Mucosa of stomach (tissue), 1 donor: ENCODE data around the gene CRADD.

Experiments used
- H3K27me3 ChIP-seq: one replicate; pipeline ENCODE4 v1.7.0; 2013; ENCODE audit warnings: mild to moderate bottlenecking, low read length; ENCODE audit not compliant: control insufficient read depth, insufficient read depth
- H3K36me3 ChIP-seq: one replicate; pipeline ENCODE4 v1.7.0; 2013; ENCODE audit warnings: low read length; ENCODE audit not compliant: control insufficient read depth, insufficient read depth
- H3K4me1 ChIP-seq: one replicate; pipeline ENCODE4 v1.7.0; 2013; ENCODE audit warnings: mild to moderate bottlenecking, low read length; ENCODE audit not compliant: control insufficient read depth, insufficient read depth
- H3K4me3 ChIP-seq: one replicate; pipeline ENCODE4 v1.7.0; 2013; ENCODE audit warnings: low read length
- H3K9ac ChIP-seq: one replicate; pipeline ENCODE4 v1.7.0; 2013; ENCODE audit warnings: mild to moderate bottlenecking, low read length, moderate library complexity
- H3K9me3 ChIP-seq: one replicate; pipeline ENCODE4 v1.7.0; 2013; ENCODE audit warnings: mild to moderate bottlenecking, low read length, moderate library complexity; ENCODE audit not compliant: control insufficient read depth
- donor health status: Pancreatic carcinoma.

Gene CRADD

DNA sequence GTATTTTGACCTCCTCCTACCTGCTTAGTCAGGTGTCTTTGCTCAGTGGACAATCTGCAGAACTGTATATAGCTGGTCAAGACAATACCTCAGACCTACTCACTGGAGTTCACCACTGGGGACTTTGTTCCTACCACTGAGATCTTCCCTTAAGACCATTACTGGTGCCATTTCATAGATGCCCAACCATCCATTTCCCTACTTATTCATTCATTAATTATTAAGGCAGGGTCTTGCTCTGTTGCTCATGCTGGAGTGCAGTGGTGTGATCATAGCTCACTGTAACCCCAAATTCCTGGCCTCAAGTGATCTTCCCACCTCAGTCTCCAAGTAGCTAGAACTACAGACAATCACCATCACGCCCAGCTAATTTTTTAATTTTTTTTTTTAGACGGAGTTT is 22.8 kb upstream of the CRADD start:
- no peaks in the 10 kb centered on the region for H3K36me3 ChIP-seq
- no peak overlapping the region for H3K4me3 ChIP-seq
- no peaks in the 10 kb centered on the region for H3K4me1 ChIP-seq
- no peaks in the 10 kb centered on the region for H3K9me3 ChIP-seq
- H3K9ac ChIP-seq = no peak overlapping the region
- no peaks in the 10 kb centered on the region for H3K27me3 ChIP-seq

DNA sequence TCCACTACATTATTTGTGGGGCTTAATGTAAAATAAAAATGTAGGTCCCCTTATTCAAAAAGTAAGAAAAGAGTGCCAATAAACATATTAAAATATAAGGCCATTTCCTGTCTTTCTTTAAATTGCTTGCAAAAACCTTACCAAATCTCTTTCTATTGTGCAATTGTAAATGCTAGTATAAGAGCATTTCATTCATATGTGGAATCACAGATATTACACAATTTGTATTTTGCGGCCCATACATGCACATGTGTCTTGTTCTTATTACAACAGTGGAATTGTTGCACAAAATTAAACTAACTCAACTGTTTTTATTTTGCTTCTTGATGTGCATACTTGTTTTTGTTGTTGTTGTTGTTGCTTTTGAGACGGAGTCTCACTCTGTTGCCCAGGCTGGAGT is 20.1 kb upstream of the CRADD start:
- no peaks in the 10 kb centered on the region for H3K27me3 ChIP-seq
- H3K4me1 ChIP-seq = no peaks in the 10 kb centered on the region
- no peaks in the 10 kb centered on the region for H3K9me3 ChIP-seq
- no peaks in the 10 kb centered on the region for H3K36me3 ChIP-seq
- H3K9ac ChIP-seq = no peak overlapping the region
- no peak overlapping the region for H3K4me3 ChIP-seq

DNA sequence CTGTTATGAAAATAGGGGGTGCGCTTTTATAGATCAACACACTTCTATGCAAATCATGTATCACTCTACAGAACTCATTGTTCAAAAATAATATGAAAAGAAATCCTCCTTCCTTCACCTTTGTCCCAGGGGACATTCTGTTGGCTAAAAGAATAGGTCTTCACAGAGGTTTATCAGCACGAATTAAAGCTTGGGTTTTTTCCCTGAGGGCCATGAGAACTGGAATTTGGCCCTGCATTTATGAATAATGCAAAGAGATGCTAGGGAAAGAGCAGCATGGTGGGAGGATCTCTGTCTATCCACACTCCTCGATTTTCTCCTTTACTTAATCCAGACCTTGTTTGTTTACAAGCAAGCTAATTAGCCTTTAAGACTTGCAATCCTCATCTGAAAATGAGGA is 16.2 kb upstream of the CRADD start:
- no peaks in the 10 kb centered on the region for H3K27me3 ChIP-seq
- H3K4me3 ChIP-seq = no peak overlapping the region
- H3K9me3 ChIP-seq = no peaks in the 10 kb centered on the region
- no peaks in the 10 kb centered on the region for H3K4me1 ChIP-seq
- H3K9ac ChIP-seq = no peak overlapping the region
- H3K36me3 ChIP-seq = no peaks in the 10 kb centered on the region

DNA sequence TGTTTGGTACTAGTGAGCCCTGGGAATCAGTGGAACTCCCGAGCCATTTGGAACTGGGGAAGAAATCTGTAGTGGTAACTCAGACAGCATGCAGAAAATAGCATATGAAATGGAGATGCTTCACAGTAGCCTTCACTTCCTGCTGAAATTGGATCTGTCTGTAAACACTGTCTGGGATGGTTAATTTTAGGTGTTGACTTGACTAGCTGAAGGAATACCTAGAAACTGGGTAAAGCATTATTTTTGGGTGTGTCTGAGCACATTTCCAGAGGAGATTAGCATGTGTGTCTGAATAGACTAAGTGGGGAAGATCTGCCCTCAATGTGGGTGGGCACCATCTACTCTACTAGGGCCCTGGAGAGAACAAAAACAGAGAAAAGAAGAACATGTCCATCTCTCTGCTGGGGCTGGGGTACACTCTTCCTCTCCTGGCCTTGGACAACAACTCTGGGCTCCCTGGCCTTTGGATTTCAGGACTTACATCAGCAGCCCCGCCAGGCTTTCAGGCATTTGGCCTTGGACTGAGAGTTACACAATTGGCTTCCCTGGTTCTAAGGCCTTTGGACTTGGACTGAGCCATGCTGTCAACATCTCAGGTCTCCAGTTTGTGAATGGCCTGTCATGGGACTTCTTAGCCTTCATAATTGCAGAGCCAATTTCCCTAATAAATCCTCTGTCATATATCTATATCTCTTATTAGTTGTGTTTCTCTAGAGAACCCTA is 14.0 kb upstream of the CRADD start:
- Histone ChIP-seq H3K4me3 (no peak overlapping the region), H3K27me3 (no peaks in the 10 kb centered on the region), H3K9me3 (no peaks in the 10 kb centered on the region), H3K9ac (no peak overlapping the region), H3K36me3 (no peaks in the 10 kb centered on the region), H3K4me1 (no peaks in the 10 kb centered on the region)

DNA sequence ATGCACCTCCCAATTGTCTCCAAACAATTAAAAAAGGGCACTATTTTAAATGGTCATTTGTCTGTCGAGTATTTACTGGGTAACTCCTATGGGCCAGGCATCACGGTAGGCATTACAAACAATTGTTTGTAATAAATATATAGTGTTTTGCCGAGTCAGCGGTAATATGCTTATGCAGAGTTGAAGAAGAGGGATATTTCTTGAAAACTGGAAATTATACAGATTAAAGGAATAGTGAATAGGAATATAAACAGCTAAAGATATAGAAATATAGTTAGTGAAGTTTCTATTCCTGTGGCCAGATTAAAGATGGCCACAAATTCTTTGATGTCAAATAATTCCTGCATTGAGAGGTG is 13.5 kb upstream of the CRADD start:
- H3K27me3 ChIP-seq = no peaks in the 10 kb centered on the region
- no peak overlapping the region for H3K4me3 ChIP-seq
- no peak overlapping the region for H3K9ac ChIP-seq
- no peaks in the 10 kb centered on the region for H3K36me3 ChIP-seq
- no peaks in the 10 kb centered on the region for H3K9me3 ChIP-seq
- H3K4me1 ChIP-seq = no peaks in the 10 kb centered on the region

DNA sequence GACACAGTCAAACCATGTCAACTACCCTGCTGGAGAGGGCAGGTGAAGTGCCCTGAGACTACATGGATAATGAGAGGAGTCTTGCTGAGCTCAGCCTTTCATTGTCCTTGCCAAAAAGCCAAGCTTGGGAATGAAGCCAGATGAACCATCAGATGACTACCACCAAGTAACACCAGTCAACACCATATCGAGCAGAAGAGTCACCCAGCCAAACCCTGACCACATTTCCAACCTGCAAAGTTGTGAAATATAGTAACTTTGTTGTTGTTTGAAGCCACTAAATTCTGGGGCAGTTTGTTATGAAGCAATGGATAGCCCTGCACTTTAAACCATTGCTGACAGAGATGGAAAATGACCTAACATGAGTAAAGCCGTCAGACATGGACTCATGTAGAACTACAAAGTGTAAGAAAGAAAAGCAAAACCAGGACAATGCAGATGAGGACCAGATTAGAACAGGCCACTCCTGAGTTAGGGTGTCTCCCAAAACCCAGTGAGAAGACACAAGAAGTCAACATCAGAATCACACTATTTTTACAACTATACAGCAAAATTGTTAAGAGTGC is 12.5 kb upstream of the CRADD start:
- Histone ChIP-seq H3K4me1 (no peaks in the 10 kb centered on the region), H3K36me3 (no peaks in the 10 kb centered on the region), H3K9ac (no peak overlapping the region), H3K27me3 (no peaks in the 10 kb centered on the region), H3K9me3 (no peaks in the 10 kb centered on the region), H3K4me3 (no peak overlapping the region)

DNA sequence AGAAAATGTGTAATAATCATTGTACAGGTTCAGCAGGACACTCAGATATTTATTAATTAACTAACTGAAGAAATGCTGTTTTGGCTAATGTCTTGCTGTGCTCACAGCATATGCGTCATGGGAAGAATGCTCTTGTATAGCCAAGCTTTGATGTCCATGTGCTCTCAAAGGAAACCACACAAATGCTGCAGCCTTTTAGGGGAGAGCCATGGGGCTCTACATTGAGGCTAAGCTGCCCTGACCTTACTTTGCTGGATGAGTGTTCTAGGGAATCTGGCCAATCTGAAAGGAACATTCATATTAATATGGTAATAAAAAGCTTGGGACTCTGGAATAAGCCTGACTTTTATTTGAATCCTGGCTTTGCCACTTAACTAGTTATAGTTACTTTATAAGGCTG is 9.5 kb upstream of the CRADD start:
- H3K36me3 ChIP-seq = no peaks in the 10 kb centered on the region
- no peak overlapping the region for H3K9ac ChIP-seq
- H3K4me1 ChIP-seq = no peaks in the 10 kb centered on the region
- no peaks in the 10 kb centered on the region for H3K9me3 ChIP-seq
- no peaks in the 10 kb centered on the region for H3K27me3 ChIP-seq
- H3K4me3 ChIP-seq = no peak overlapping the region

DNA sequence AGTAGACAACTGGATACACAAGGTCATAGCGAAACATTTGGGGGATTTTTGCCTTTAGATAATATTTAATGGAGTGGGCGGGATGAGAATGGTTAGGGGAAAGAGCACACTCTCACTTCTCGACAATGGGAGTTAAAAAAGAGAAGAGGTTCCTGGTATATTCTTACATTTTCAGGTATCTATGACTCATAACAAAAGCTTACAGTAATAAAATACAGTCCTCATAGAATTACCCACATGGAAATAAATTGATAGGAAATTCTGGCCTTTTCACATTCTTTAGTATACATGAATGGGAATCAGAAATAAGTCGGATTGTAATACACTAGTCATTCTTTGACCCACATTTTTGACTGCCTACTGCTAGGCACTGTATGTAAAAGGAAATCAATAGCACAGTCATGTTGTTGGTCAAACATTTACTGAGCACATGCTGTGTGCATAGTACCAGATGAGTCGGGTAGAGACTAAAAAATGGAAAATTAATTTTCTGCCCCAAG is 8.2 kb upstream of the CRADD start:
- H3K36me3 ChIP-seq = no peaks in the 10 kb centered on the region
- no peak overlapping the region for H3K4me3 ChIP-seq
- H3K27me3 ChIP-seq = no peaks in the 10 kb centered on the region
- no peaks in the 10 kb centered on the region for H3K9me3 ChIP-seq
- no peak overlapping the region for H3K9ac ChIP-seq
- H3K4me1 ChIP-seq = no peaks in the 10 kb centered on the region

DNA sequence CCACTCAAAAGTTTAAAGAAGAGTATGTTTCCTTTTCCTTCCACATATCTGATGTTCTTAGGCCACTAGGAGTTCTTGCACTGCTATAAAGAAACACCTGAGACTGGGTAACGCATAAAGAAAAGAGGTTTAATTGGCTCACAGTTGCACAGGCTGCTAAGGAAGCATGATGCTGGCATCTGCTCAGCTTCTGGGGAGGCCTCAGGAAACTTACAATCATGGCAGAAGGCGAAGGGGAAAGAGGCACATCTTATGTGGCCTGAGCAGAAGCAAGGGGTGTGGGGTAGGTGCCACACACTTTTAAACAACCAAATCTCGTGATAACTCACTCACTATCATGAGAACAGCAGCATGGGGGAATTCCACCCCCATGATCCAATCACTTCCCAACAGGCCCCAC is 7.7 kb upstream of the CRADD start:
- no peaks in the 10 kb centered on the region for H3K36me3 ChIP-seq
- no peaks in the 10 kb centered on the region for H3K27me3 ChIP-seq
- H3K9ac ChIP-seq = no peak overlapping the region
- no peaks in the 10 kb centered on the region for H3K9me3 ChIP-seq
- H3K4me3 ChIP-seq = no peak overlapping the region
- H3K4me1 ChIP-seq = no peaks in the 10 kb centered on the region

DNA sequence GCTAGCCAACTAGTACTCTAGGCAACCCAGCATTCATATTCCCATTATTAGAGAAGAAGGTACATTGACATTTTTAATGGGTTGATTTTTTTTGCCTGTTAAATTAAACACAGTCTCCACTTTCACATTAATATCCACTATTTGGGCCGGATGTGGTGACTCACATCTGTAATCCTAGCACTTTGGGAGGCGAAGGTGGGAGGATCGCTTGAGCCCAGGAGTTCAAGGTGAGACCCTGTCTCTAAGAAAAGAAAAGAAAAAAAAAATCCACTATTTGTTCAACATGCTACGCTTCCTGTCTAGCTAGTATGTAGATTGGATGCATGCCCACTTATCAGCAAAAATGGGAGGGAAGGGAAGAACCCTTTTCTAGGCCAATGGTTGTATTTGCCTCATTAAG is 7.1 kb upstream of the CRADD start:
- Histone ChIP-seq H3K27me3 (no peaks in the 10 kb centered on the region), H3K9me3 (no peaks in the 10 kb centered on the region), H3K9ac (no peak overlapping the region), H3K4me3 (no peak overlapping the region), H3K4me1 (no peaks in the 10 kb centered on the region), H3K36me3 (no peaks in the 10 kb centered on the region)

DNA sequence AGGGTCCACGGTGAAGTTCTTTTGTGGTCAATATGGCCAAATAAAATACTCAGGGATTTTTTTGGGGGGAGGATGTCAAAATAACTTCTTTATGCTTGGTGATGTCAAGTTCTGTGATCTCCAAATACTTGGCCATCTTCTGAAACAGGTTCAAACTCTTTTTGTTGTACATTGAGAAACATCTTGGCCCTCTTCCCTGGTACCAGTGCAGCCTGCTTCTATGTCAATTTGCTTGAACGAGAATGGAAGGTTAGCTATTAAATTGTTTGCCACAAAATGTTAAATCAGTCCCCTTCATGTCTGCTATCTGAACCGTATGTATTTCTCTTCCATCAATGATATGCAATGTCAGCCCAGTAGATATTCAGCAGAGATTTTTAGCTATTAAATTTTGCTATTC is 6.1 kb upstream of the CRADD start:
- Histone ChIP-seq H3K9ac (no peak overlapping the region), H3K9me3 (no peaks in the 10 kb centered on the region), H3K36me3 (no peaks in the 10 kb centered on the region), H3K27me3 (no peaks in the 10 kb centered on the region), H3K4me3 (no peak overlapping the region), H3K4me1 (no peaks in the 10 kb centered on the region)

DNA sequence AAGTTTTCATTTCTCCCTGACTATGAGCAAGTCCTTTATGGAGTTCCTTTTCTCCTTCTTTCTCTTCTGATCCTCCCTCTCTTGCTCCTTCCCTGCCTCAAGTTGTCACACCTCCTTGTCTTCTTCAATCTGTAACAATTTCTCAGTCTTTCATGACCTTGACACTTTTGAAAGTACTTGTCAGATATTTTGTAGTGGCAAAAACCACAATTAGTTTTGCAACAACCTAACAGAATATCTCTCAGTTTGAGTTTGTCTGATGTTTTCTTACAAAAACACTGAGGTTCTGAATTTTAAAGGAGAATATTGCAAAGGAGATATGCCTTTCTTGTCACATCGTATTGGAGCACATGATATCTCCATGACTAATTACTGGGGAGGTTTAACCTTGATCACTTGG is 4.1 kb upstream of the CRADD start:
- Histone ChIP-seq H3K9me3 (no peaks in the 10 kb centered on the region), H3K36me3 (no peaks in the 10 kb centered on the region), H3K27me3 (no peaks in the 10 kb centered on the region), H3K4me1 (peaks cover 2% of the 10 kb centered on the region), H3K9ac (no peak overlapping the region), H3K4me3 (no peak overlapping the region)

DNA sequence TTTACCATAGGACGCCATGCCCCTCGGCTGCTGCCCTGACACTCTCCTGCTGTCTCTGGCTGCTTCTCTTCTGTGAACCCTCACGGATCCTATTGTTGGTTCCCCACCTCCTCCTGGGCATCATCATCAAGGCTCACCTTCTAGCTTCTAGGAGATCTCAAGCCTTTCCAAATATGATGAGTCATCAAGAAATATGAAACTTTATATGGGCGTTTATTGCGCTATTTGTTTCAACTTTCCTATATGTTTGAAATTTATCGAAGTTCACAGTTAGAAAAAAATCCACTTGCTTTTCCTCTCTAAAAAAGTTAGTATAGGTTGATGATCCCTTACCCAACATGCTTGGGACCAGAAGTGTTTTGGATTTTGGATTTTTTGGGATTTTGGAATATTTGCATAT is 2.8 kb upstream of the CRADD start:
- Histone ChIP-seq H3K27me3 (no peaks in the 10 kb centered on the region), H3K4me3 (no peak overlapping the region), H3K9me3 (no peaks in the 10 kb centered on the region), H3K4me1 (peaks cover 12% of the 10 kb centered on the region), H3K36me3 (no peaks in the 10 kb centered on the region), H3K9ac (no peak overlapping the region)
